Measurements from ENCODE around the gene CCND1.

CCND1 gene

GRCh38 chr11:69702239-69702691, 61.3 kb downstream of the CCND1 start:
- peaks cover 4% of the 10 kb centered on the region; the same call in 1 of the 2 replicates for H3K27me3 ChIP-seq
- no peak overlapping the region for H3K4me3 ChIP-seq (ENCODE audit: low read depth, low read length)
- DNase-seq, result no peak
- no peaks in the 10 kb centered on the region for H3K9me3 ChIP-seq
- no peaks in the 10 kb centered on the region for H3K36me3 ChIP-seq
- peaks cover 27% of the 10 kb centered on the region for H3K4me1 ChIP-seq
- TF ChIP-seq CTCF (IDR thresholded peaks at IDR 0.05; ENCODE audit: low read depth, low read length), result no peak

GRCh38 chr11:69702769-69703452, 62.0 kb downstream of the CCND1 start:
- Histone ChIP-seq H3K36me3 (no peaks in the 10 kb centered on the region), H3K9me3 (no peaks in the 10 kb centered on the region), H3K27me3 (peaks cover 4% of the 10 kb centered on the region; the same call in 1 of the 2 replicates), H3K4me3 (ENCODE audit: low read depth, low read length) (no peak overlapping the region), H3K4me1 (peaks cover 27% of the 10 kb centered on the region)
- no peak for TF ChIP-seq CTCF (IDR thresholded peaks at IDR 0.05; ENCODE audit: low read depth, low read length)
- DNase-seq, result no peak

GRCh38 chr11:69703453-69703767, 62.5 kb downstream of the CCND1 start:
- H3K4me3 ChIP-seq (ENCODE audit: low read depth, low read length), result no peak overlapping the region
- H3K4me1 ChIP-seq, result peaks cover 25% of the 10 kb centered on the region
- peaks cover 4% of the 10 kb centered on the region; the same call in 1 of the 2 replicates for H3K27me3 ChIP-seq
- H3K36me3 ChIP-seq, result no peaks in the 10 kb centered on the region
- no peak for DNase-seq
- TF ChIP-seq CTCF (IDR thresholded peaks at IDR 0.05; ENCODE audit: low read depth, low read length), result no peak
- H3K9me3 ChIP-seq, result no peaks in the 10 kb centered on the region

All from BE2C (cell line).